IMR-90 (cell line): ENCODE results near the gene DNAJC5. TPM values are rescaled to one million over a fixed set of nuclear protein-coding genes. Genes with fewer than 3 reads are reported as not detected.

Source experiments
- ATAC-seq: fragments of 200-7000 bp; cut with Tn5 transposase; 2 replicates; pipeline ENCODE4 v1.9.1; 2020; ENCODE audit warnings: low read depth, mild to moderate bottlenecking, moderate library complexity
- BruUV-seq: library from RNA; stranded (reverse); fragments of 400-500 nt; replicated peaks from 2 replicates; lab custom pipeline; 2021; lab: Mats Ljungman, UMichigan
- CTCF ChIA-PET: fragments of 300-600 bp; formaldehyde crosslinking; extraction: SDS; loops from one replicate; lab custom pipeline; 2021; ENCODE audit warnings: antibody characterized with exemption; lab: Yijun Ruan, JAX
- POLR2A ChIA-PET: fragments of 300-600 bp; sonication (Branson Sonifier 250); formaldehyde crosslinking; loops from one replicate; lab custom pipeline; 2022; ENCODE audit warnings: antibody characterized with exemption; ENCODE audit not compliant: unreplicated experiment; lab: Charles Lee
- DNase-seq: peaks from one replicate; pipeline ENCODE4 v3.0.0; 2013
- H2AFZ ChIP-seq: replicated peaks from 2 replicates; pipeline ENCODE3; 2013; ENCODE audit warnings: low read length, mild to moderate bottlenecking; ENCODE audit not compliant: poor library complexity
- H2AK5ac ChIP-seq: 2 replicates; pipeline ENCODE4 v1.6.1; 2013; ENCODE audit warnings: low read depth, low read length, inconsistent platforms
- H2AK9ac ChIP-seq: replicated peaks from 2 replicates; pipeline ENCODE3; 2013; ENCODE audit warnings: mild to moderate bottlenecking, low read depth, low read length, moderate library complexity; ENCODE audit not compliant: poor library complexity
- H2BK120ac ChIP-seq: 2 replicates; pipeline ENCODE4 v1.6.1; 2013; ENCODE audit warnings: low read depth, low read length, inconsistent platforms
- H2BK15ac ChIP-seq: 3 replicates; pipeline ENCODE4 v1.6.1; 2013; ENCODE audit warnings: low read depth, low read length, inconsistent platforms
- H2BK20ac ChIP-seq: 2 replicates; pipeline ENCODE4 v1.6.1; 2013; ENCODE audit warnings: low read depth, mild to moderate bottlenecking, inconsistent platforms, low read length, moderate library complexity
- H2BK5ac ChIP-seq: 2 replicates; pipeline ENCODE4 v1.6.1; 2013; ENCODE audit warnings: mild to moderate bottlenecking, low read depth, low read length, inconsistent platforms; ENCODE audit not compliant: poor library complexity, severe bottlenecking
- H3K14ac ChIP-seq: replicated peaks from 2 replicates; pipeline ENCODE4 v1.6.1; 2013; ENCODE audit warnings: low read depth, low read length, inconsistent platforms
- H3K18ac ChIP-seq: 2 replicates; pipeline ENCODE4 v1.6.1; 2013; ENCODE audit warnings: low read depth, low read length, control low read depth
- H3K23ac ChIP-seq: 2 replicates; pipeline ENCODE4 v1.6.1; 2013; ENCODE audit warnings: low read depth, low read length, inconsistent platforms
- H3K27ac ChIP-seq: 2 replicates; pipeline ENCODE4 v1.5.1; 2013; ENCODE audit warnings: mild to moderate bottlenecking, control low read depth, low read length; ENCODE audit not compliant: insufficient read depth
- H3K27me3 ChIP-seq: 2 replicates; pipeline ENCODE4 v1.6.1; 2013; ENCODE audit warnings: low read length; ENCODE audit not compliant: control insufficient read depth, insufficient read depth
- H3K36me3 ChIP-seq: 2 replicates; pipeline ENCODE4 v1.6.1; 2013; ENCODE audit warnings: low read length, mixed read lengths; ENCODE audit not compliant: control insufficient read depth, insufficient read depth
- H3K4ac ChIP-seq: 2 replicates; pipeline ENCODE4 v1.6.1; 2013; ENCODE audit warnings: low read depth, low read length, inconsistent platforms
- H3K4me1 ChIP-seq: 2 replicates; pipeline ENCODE4 v1.6.1; 2013; ENCODE audit warnings: low read length, mixed read lengths; ENCODE audit not compliant: control insufficient read depth, insufficient read depth
- H3K4me2 ChIP-seq: 2 replicates; pipeline ENCODE4 v1.6.1; 2013; ENCODE audit warnings: low read depth, mild to moderate bottlenecking, control low read depth, low read length, moderate library complexity
- H3K4me3 ChIP-seq: 2 replicates; pipeline ENCODE4 v1.5.1; 2013; ENCODE audit warnings: low read depth, mild to moderate bottlenecking, control low read depth, low read length, moderate library complexity; ENCODE audit not compliant: insufficient read depth
- H3K56ac ChIP-seq: 2 replicates; pipeline ENCODE4 v1.6.1; 2013; ENCODE audit warnings: low read length, inconsistent platforms; ENCODE audit not compliant: insufficient read depth; ENCODE audit errors: extremely low read depth
- H3K79me1 ChIP-seq, 2 experiments: 2 replicates each; pipeline ENCODE4 v1.6.1; 2013; ENCODE audit warnings: low read length in 2 of 2, inconsistent platforms in 1 of 2, low read depth in 1 of 2
- H3K9ac ChIP-seq: 2 replicates; pipeline ENCODE4 v1.6.1; 2013; ENCODE audit warnings: low read depth, low read length, control low read depth
- H3K9me1 ChIP-seq: 2 replicates; pipeline ENCODE4 v1.6.1; 2013; ENCODE audit warnings: low read length, inconsistent platforms; ENCODE audit not compliant: insufficient read depth
- H3K9me3 ChIP-seq: 2 replicates; pipeline ENCODE4 v1.6.1; 2013; ENCODE audit warnings: low read length; ENCODE audit not compliant: control insufficient read depth, insufficient read depth
- H4K20me1 ChIP-seq: 2 replicates; pipeline ENCODE4 v1.6.1; 2013; ENCODE audit warnings: low read length, inconsistent platforms; ENCODE audit not compliant: insufficient read depth
- H4K5ac ChIP-seq: 2 replicates; pipeline ENCODE4 v1.6.1; 2013; ENCODE audit warnings: mild to moderate bottlenecking, low read depth, low read length, control low read depth
- H4K8ac ChIP-seq, 2 experiments: 2 replicates each; pipeline ENCODE4 v1.6.1; 2013; ENCODE audit warnings: low read depth in 2 of 2, low read length in 2 of 2, control low read depth in 1 of 2, inconsistent platforms in 1 of 2
- H4K91ac ChIP-seq: 2 replicates; pipeline ENCODE4 v1.6.1; 2013; ENCODE audit warnings: low read depth, low read length, inconsistent platforms; ENCODE audit not compliant: insufficient read depth
- BHLHE40 ChIP-seq: fragments of 150-350 bp; IDR thresholded peaks from 2 replicates; pipeline ENCODE4 v1.6.1; 2016; ENCODE audit warnings: mild to moderate bottlenecking, low read depth, low read length
- NFE2L2 ChIP-seq: fragments of 150-350 bp; IDR thresholded peaks from 2 replicates; pipeline ENCODE4 v1.6.1; 2016; ENCODE audit warnings: low read depth, mild to moderate bottlenecking, low read length
- RAD21 ChIP-seq: IDR thresholded peaks from 2 replicates; pipeline ENCODE4 v1.6.1; 2012; ENCODE audit warnings: low read length, improper control_type of control experiment
- RFX5 ChIP-seq: IDR thresholded peaks from 2 replicates; pipeline ENCODE4 v1.8.0; 2012; ENCODE audit warnings: low read depth, mild to moderate bottlenecking, low read length, moderate library complexity
- USF2 ChIP-seq: fragments of 150-350 bp; IDR thresholded peaks from 2 replicates; pipeline ENCODE4 v1.6.1; 2017; ENCODE audit warnings: mild to moderate bottlenecking, antibody characterized with exemption, low read length, low read depth
- WGBS, 2 experiments: methylation state at CpG; one replicate each; pipeline versions ENCODE4 v1.1.5 to v1.1.7; 2013; ENCODE audit warnings: missing lambda C conversion rate in 2 of 2; ENCODE audit not compliant: insufficient read length in 1 of 2; ENCODE audit errors: extremely low coverage in 2 of 2; 5-methylcytosine and 5-hydroxymethylcytosine counted together
- dilution Hi-C: fragments of 300-500 bp; cut with HindIII; formaldehyde crosslinking; loops from one replicate; pipeline ENCODE4 v1.14.3; 2018; ENCODE audit warnings: low sequenced_read_pairs; ENCODE audit not compliant: unreplicated experiment
- in situ Hi-C: fragments of 300-500 bp; cut with MboI; formaldehyde crosslinking; loops from 3 replicates; pipeline ENCODE4 v1.14.3; 2019; ENCODE audit warnings: low sequenced_read_pairs, inconsistent platforms, mixed read lengths
- intact Hi-C: fragments of 100-400 bp; cut with micrococcal nuclease; formaldehyde crosslinking; loops from 2 replicates; pipeline ENCODE4 v1.10.0; 2022
- polyA plus RNA-seq, 3 experiments: library from polyadenylated mRNA; depleted of rRNA; stranded (reverse); fragments of >200 nt; gene quantifications; 2 replicates each; pipeline ENCODE4 v1.2.3, GENCODE V29; 2012; ENCODE audit warnings: low replicate concordance in 1 of 3
- total RNA-seq: library from RNA; depleted of rRNA; stranded (reverse); fragments of >200 nt; gene quantifications from 2 replicates; pipeline ENCODE4 v1.2.3, GENCODE V29; 2012

Gene DNAJC5
- total and polyA plus RNA-seq, 2 of the 4 experiments (the other 2 are of a cell fraction) = 35.6 to 45.2 TPM

GRCh38 chr20:63913768-63914167 is 18.8 kb downstream of the DNAJC5 start:
- Histone ChIP-seq H4K20me1 (peaks cover 75% of the 10 kb centered on the region), H3K36me3 (peaks cover 8% of the 10 kb centered on the region), H3K27ac (no peak overlapping the region), H3K9ac (no peak overlapping the region), H3K79me1 (peaks cover 14 to 62% of the 10 kb centered on the region in 2 experiments), H3K56ac (no peak overlapping the region), H4K91ac (no peak overlapping the region), H2BK120ac (no peak overlapping the region), H3K9me1 (no peaks in the 10 kb centered on the region), H2AFZ (no peak overlapping the region), H2BK15ac (no peak overlapping the region), H3K27me3 (no peaks in the 10 kb centered on the region), H2AK5ac (no peak overlapping the region), H4K8ac (no peak overlapping the region), H3K23ac (no peak overlapping the region), H3K4me2 (no peak overlapping the region), H3K4ac (no peak overlapping the region), H4K5ac (no peak overlapping the region), H3K4me3 (no peak overlapping the region), H3K14ac (no peak overlapping the region), H3K18ac (no peak overlapping the region), H2AK9ac (peak overlapping the region; percentile 37), H3K4me1 (peaks cover 4% of the 10 kb centered on the region; the same call in 1 of the 2 replicates), H2BK5ac (no peak overlapping the region), H2BK20ac (no peak overlapping the region), H3K9me3 (0 out of 2 replicates have a peak, but pooled peaks cover 2% of the 10 kb centered on the region)
- TF ChIP-seq NFE2L2 (no peak), BHLHE40 (no peak), RFX5 (no peak), RAD21 (no peak), USF2 (no peak)
- WGBS, 2 experiments = 80% methylated on average over 1 of the region's 12 CpGs; no CpG with 5 or more reads in 1 of the 2 experiments
- in situ Hi-C loops = no loop called here
- DNase-seq = no peak
- CTCF ChIA-PET = no interaction called here
- no peak for ATAC-seq
- dilution Hi-C loops = no loop called here
- BruUV-seq = no TSS peak
- intact Hi-C loops = no loop called here
- POLR2A ChIA-PET = no interaction called here
